DOHH2 (cell line): ENCODE results near the gene DFFB.

Source experiments
- H3F3A ChIP-seq: fragments of 200-600 bp; sonication (generic), shearing (Covaris generic); 2 replicates; pipeline ENCODE4 v1.6.0; 2016; ENCODE audit warnings: antibody characterized with exemption, mild to moderate bottlenecking; ENCODE audit not compliant: control insufficient read depth, insufficient read depth
- H3K27ac ChIP-seq: fragments of 200-600 bp; sonication (generic); 2 replicates; pipeline ENCODE4 v1.5.1; 2014; ENCODE audit warnings: low read depth, mild to moderate bottlenecking, low read length, moderate library complexity
- H3K27me3 ChIP-seq: fragments of 200-600 bp; sonication (generic); 2 replicates; pipeline ENCODE4 v1.6.1; 2014; ENCODE audit warnings: mild to moderate bottlenecking, low read length, mixed read lengths; ENCODE audit not compliant: control insufficient read depth
- H3K36me3 ChIP-seq: fragments of 200-600 bp; sonication (generic); 2 replicates; pipeline ENCODE4 v1.6.1; 2014; ENCODE audit warnings: mild to moderate bottlenecking, low read length, moderate library complexity, mixed read lengths; ENCODE audit not compliant: control insufficient read depth
- H3K4me1 ChIP-seq: fragments of 200-600 bp; sonication (generic); 2 replicates; pipeline ENCODE4 v1.6.1; 2014; ENCODE audit warnings: mild to moderate bottlenecking, low read length, mixed read lengths; ENCODE audit not compliant: control insufficient read depth
- H3K4me2 ChIP-seq: fragments of 200-600 bp; sonication (generic); 2 replicates; pipeline ENCODE4 v1.6.0; 2014; ENCODE audit warnings: mild to moderate bottlenecking, low read length, moderate library complexity
- H3K4me3 ChIP-seq: fragments of 200-600 bp; sonication (generic); 2 replicates; pipeline ENCODE4 v1.5.1; 2014; ENCODE audit warnings: mild to moderate bottlenecking, low read length, mixed read lengths
- H3K79me2 ChIP-seq: fragments of 200-600 bp; sonication (generic); 2 replicates; pipeline ENCODE4 v1.6.1; 2014; ENCODE audit warnings: mild to moderate bottlenecking, low read length, mixed read lengths; ENCODE audit not compliant: control insufficient read depth
- H3K9me2 ChIP-seq: fragments of 200-600 bp; sonication (generic); replicated peaks from 2 replicates; pipeline ENCODE4 v1.6.1; 2014; ENCODE audit warnings: mild to moderate bottlenecking, low read length, mixed read lengths; ENCODE audit not compliant: control insufficient read depth
- H3K9me3 ChIP-seq: fragments of 200-600 bp; sonication (generic); 2 replicates; pipeline ENCODE4 v1.6.1; 2014; ENCODE audit warnings: antibody characterized with exemption, low read length, mixed read lengths; ENCODE audit not compliant: control insufficient read depth, insufficient read depth
- H4K20me1 ChIP-seq: fragments of 200-600 bp; sonication (generic); 2 replicates; pipeline ENCODE4 v1.6.0; 2014; ENCODE audit warnings: low read depth, mild to moderate bottlenecking, antibody characterized with exemption, low read length, moderate library complexity; ENCODE audit not compliant: control insufficient read depth, insufficient read depth
- CTCF ChIP-seq: fragments of 200-600 bp; sonication (generic); IDR thresholded peaks from one replicate; pipeline ENCODE4 v1.5.1; 2014; ENCODE audit warnings: antibody characterized with exemption, mild to moderate bottlenecking, low read depth, low read length; ENCODE audit not compliant: poor library complexity, severe bottlenecking
- EZH2phosphoT487 ChIP-seq: fragments of 200-600 bp; sonication (generic); IDR thresholded peaks from 2 replicates; pipeline ENCODE4 v1.6.1; 2017; ENCODE audit warnings: borderline replicate concordance, mild to moderate bottlenecking, antibody characterized with exemption, low read length, moderate library complexity, mixed read lengths

The DFFB gene

GRCh38 chr1:3811595-3811911 is 45.7 kb upstream of the DFFB start:
- Histone ChIP-seq H3K9me3 (no peaks in the 10 kb centered on the region), H3K4me1 (no peaks in the 10 kb centered on the region), H3K27me3 (no peaks in the 10 kb centered on the region), H3K4me3 (no peak overlapping the region), H4K20me1 (no peaks in the 10 kb centered on the region), H3F3A (peaks cover 7% of the 10 kb centered on the region; the same call in 1 of the 2 replicates), H3K4me2 (no peak overlapping the region), H3K36me3 (peaks cover 11% of the 10 kb centered on the region), H3K79me2 (no peaks in the 10 kb centered on the region), H3K9me2 (no peaks in the 10 kb centered on the region), H3K27ac (no peak overlapping the region)
- TF ChIP-seq EZH2phosphoT487 (no peak), CTCF (no peak)

- no peaks in the 10 kb centered on the region for H3K27me3 ChIP-seq
- H3K36me3 ChIP-seq = peaks cover 11% of the 10 kb centered on the region
Observed at GRCh38 chr1:3814065-3814464, 43.2 kb upstream of the DFFB start.

GRCh38 chr1:3814771-3815561 is 42.3 kb upstream of the DFFB start:
- H3K4me3 ChIP-seq = no peak overlapping the region
- H3K36me3 ChIP-seq = peaks cover 11% of the 10 kb centered on the region
- no peaks in the 10 kb centered on the region for H3K79me2 ChIP-seq
- no peaks in the 10 kb centered on the region for H3K27me3 ChIP-seq
- H3K4me2 ChIP-seq = no peak overlapping the region
- H4K20me1 ChIP-seq = no peaks in the 10 kb centered on the region
- H3F3A ChIP-seq = peaks cover 7% of the 10 kb centered on the region; the same call in 1 of the 2 replicates
- H3K27ac ChIP-seq = no peak overlapping the region
- no peaks in the 10 kb centered on the region for H3K9me2 ChIP-seq
- H3K9me3 ChIP-seq = no peaks in the 10 kb centered on the region
- no peaks in the 10 kb centered on the region for H3K4me1 ChIP-seq
- TF ChIP-seq CTCF = no peak
- TF ChIP-seq EZH2phosphoT487 = no peak

More at GRCh38 chr1:3814065-3814464, 43.2 kb upstream of the DFFB start:
- TF ChIP-seq EZH2phosphoT487 = no peak
- no peaks in the 10 kb centered on the region for H3K9me2 ChIP-seq
- no peaks in the 10 kb centered on the region for H4K20me1 ChIP-seq
- H3K9me3 ChIP-seq = no peaks in the 10 kb centered on the region
- H3K79me2 ChIP-seq = no peaks in the 10 kb centered on the region
- no peak overlapping the region for H3K4me3 ChIP-seq
- H3K4me2 ChIP-seq = no peak overlapping the region
- H3K4me1 ChIP-seq = no peaks in the 10 kb centered on the region
- peaks cover 7% of the 10 kb centered on the region; the same call in 1 of the 2 replicates for H3F3A ChIP-seq
- H3K27ac ChIP-seq = no peak overlapping the region
